NCI-H524 (cell line): ENCODE measurements around the gene AKT3.
"Not testable (repeated sequence)": the region's sequence is repeated elsewhere in the genome, so short reads cannot be mapped to it uniquely, and the experiment has no call there.

Experiments
- DNase-seq, 2 experiments: peaks; one replicate each; lab custom pipeline; 2025; lab: John Stamatoyannopoulos, UW

AKT3 gene

GRCh38 chr1:243841507-243841906, 8.5 kb downstream of the AKT3 start:
- DNase-seq, result no peak

GRCh38 chr1:243837907-243838535, 12.0 kb downstream of the AKT3 start:
- DNase-seq, result no peak

DNA sequence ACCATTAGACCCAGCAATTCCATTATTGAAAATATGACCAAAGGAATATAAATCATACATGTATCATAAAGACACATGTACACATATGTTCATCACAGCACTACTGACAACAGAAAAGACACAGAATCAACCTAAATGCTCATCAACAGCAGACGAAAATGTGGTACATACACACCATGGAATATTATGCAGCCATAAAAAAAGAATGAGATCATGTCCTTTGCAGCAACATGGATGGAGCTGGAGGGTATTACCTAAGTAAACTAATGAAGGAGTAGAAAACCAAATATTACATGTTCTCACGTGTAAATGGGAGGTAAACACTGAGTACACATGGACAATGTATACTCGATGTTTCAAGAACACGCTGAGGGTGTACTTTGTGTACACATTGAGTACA, 15.9 kb downstream of the AKT3 start:
- DNase-seq, result no peak

DNA sequence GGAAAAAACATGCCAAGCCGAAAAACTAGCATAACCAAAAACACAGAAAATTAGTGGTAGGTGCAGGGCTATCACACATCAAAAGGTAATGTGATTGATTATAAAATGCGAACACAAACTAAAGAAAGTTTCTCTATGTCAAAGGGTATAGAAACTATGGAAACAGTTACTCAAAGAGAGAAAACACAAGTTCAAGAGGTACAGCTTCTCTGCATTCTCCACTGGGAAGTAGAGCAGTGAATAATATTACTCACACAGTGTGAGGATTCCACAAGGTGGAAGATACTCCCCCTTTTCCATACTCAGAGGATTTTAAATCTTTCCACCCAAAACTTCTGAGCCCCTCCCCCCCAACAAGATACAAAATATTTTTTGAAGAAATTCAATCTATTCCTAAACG, 18.6 kb downstream of the AKT3 start:
- DNase-seq, result no peak

DNA sequence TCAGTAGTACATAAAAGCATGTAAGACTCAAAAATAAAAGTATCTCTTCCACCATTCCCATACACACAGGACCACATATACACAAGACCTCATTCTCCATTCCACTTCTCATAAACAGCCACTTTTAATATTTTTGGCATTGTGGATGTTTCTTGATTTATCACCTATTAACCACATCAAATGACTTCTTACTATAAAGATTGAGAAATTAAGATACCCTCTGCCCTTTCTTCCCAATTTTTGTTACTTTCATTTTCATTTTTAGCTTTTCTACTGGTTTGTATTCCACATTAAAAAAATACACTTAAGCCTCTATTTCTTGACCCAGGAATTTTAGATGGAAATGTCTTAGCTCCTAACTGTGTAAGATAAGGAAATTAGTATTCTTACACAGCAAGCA, 22.8 kb downstream of the AKT3 start:
- no peak for DNase-seq

DNA sequence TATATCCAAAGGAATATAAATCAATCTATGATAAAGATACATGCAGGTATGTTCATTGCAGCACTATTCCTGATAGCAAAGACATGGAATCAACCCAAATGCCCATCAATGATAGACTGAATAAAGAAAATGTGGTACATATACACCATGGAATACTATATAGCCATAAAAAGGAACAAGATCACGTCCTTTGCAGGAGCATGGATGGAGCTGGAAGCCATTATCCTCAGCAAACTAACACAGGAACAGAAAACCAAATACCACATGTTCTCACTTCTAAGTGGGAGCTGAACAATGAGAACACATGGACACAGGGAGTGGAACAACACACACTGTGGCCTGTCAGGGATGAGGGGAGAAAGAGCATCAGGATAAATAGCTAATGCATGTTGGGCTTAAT, 25.1 kb downstream of the AKT3 start:
- not testable (repeated sequence) for DNase-seq

DNA sequence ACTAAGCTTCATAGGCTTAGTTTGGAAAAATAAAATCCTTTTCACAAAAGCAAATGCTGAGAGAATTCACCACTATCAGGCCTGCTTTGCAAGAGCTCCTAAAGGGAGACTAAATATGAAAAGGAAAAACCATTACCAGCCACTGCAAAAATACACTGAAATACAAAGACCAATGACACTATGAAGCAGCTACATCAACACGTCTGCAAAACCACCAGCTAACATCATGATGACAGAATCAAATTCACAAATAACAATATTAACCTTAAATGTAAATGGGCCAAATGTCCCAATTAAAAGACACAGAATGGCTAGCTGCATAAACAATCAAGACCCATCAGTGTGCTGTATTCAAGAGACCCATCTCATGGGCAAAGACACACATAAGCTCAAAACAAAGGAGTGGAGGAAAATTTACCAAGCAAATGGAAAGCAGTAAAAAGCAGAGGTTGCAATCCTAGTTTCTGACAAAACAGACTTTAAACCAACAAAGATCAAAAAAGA, 28.8 kb downstream of the AKT3 start:
- DNase-seq, result no peak

DNA sequence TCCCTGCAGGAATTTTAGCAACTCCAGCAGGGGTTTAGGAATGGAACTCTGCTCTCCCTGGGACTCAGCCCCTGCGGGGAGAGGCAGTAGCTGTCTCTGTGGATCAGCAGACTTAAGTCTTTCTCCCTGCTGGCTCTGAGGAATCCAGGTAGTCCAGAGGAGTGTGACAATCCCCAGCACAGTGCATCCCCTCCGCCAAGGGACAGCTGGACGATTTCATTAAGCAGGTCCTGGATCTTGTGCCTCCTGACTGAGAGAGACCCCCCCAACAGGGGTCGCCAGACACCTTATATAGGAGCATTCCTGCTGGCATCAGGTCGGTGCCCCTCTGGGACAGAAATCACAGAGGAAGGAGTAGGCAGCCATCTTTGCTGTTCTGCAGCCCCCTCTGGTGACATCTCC, 30.6 kb downstream of the AKT3 start:
- DNase-seq, result peak; percentile 74 to 92

- peak; percentile 47 to 71 for DNase-seq
Observed at GRCh38 chr1:243818978-243819377, 31.1 kb downstream of the AKT3 start.

GRCh38 chr1:243814718-243815117, 35.3 kb downstream of the AKT3 start:
- no peak for DNase-seq

GRCh38 chr1:243807346-243807745, 42.7 kb downstream of the AKT3 start:
- DNase-seq, result not testable (repeated sequence)

GRCh38 chr1:243806310-243806709, 43.7 kb downstream of the AKT3 start:
- no peak for DNase-seq

DNA sequence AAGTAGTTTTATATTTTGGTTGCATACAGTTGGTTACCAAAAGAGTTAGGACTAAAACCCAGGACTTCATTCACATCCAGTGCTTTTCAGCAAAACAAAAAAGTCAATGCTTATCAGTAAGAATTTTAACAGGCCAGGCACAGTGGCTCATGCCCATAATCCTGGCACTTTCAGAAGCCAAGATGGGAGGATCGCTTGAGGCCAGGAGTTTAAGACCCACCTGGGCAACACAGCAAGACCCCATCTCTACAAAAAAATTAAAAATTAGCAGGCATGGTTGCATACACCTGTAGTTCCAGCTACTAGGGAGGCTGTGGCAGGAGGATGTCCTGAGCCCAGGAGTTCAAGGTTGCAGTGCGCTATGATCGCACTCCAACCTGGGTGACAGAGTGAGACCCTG, 47.3 kb downstream of the AKT3 start:
- DNase-seq, result no peak

DNA sequence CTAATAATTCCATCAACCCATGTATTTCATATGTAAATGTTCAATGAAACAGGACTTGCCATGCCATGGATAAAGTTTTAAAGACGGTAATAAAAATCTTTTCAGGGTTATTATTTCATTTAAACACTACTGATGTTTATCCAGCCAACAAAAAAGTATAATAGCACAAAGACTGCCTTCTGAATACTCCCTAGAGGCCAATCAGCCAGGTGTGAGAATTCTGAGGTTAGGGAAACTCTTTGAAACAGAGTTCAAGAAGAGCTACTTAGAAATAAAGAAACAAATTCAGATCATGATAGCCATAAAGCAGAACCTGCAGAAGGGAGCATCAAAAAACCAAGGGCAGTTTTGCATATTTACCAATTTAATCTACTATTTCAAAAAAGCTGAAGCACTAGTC, 48.7 kb downstream of the AKT3 start:
- DNase-seq, result no peak

- DNase-seq, result no peak
Observed at GRCh38 chr1:243799908-243800307, 50.1 kb downstream of the AKT3 start.

- no peak for DNase-seq
Observed at GRCh38 chr1:243798726-243799125, 51.3 kb downstream of the AKT3 start.

- DNase-seq, result peak; percentile 22 to 75
Observed at GRCh38 chr1:243796016-243796415, 54.0 kb downstream of the AKT3 start.

DNA sequence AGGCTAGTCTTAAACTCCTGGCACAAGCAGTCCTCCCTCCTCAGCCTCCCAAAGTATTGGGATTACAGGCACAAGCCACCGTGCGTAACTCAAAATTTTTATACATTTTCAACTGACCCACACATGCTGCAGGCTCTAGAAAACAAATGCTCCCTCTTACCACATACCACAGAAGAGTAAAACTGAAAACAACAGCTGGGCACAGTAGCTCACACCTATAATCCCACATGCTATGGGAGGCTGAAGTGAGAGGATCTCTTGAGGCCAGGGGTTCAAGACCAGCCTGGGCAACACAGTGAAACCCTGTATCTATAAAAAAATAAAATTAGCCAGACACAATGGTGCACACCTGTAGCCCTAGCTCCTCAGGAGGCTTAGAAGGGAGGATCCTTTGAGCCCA, 56.7 kb downstream of the AKT3 start:
- no peak for DNase-seq

DNA sequence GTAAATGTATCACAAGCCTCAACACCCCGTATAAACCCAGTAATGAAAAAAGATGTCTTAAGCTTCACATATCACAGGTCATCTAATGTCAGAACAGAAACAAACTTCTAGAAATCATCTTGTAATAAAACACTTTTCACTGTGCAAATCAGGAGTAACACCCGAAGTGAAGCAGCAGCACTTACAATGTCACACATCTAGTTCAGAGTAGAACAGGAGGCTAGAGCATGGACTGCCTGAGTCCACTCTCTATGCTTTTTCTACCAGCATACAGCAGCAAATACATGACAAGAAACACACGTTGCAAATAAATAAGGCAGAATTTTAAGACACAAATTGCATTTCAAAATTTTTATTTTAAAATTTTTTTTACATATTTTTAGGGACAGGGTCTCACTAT, 57.2 kb downstream of the AKT3 start:
- no peak for DNase-seq

DNA sequence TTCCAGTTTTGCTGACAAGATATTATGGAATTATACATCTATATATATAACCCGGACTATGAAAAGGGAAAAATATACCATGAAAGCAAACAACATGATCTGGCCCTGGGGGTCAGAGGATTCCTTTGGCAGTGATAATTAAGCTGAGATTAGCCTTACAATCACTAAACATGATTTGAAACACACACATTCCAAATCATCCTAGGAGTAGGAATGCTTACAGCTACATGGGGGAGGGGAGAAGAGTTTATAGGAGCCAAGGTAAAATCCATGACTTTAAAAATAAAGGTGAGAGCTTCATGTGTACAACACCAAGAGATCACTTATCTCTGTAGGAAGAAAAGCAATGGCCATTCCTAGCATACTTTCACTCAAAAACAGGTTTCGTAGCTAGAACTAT, 57.6 kb downstream of the AKT3 start:
- DNase-seq, result no peak

DNA sequence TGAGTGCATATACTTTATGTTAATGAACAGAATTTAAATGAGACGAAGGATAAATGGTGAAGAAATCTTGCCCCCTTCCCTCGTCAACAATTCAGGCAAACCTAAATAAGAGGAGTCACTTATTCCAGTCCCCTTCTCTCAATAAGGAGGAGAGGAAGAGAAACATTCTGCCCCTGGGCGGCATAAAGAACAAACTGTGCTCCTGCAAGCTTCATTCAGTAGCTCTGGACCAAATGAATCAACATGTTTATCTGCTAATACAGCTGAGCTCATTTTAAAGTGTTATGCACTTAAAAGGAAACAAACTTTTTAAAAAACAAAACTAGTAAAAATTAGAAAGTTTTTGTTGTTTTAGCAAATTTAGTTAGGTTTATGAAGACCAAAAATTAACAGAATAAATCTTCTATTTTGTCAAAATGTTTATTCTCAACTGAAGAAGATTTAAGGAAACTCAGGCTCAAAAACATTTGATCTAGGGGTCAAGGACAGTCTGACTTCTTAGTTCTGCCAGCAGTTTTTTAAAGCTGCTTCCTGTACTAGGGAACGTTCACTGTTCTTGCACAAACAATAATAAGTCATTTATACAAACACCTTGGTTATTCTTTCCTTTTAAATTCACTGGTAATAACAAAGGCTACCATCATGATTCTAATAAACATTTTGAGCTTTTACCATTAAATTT, 58.3 kb downstream of the AKT3 start:
- no peak for DNase-seq

- DNase-seq, result no peak
Observed at GRCh38 chr1:243790404-243790803, 59.6 kb downstream of the AKT3 start.

- DNase-seq, result no peak
Observed at GRCh38 chr1:243786531-243786930, 63.5 kb downstream of the AKT3 start.

DNA sequence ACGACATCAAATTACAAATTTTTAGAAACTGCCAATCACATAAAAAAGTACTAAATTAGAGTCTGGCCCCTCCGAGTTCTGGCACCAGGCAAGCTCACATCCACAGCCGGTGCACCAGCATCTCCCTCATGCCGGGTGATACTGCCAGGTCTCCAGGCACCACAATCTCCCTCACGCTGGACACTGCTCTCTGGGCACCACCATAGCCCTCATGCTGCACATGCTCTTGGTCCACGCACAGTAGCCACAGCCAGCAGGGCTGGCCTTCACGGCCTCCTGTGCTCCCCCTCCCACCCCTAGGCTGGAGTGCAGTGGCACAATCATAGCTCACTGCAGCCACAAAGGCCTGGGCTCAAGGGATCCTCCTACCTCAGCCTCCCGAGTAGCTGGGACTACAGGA, 65.5 kb downstream of the AKT3 start:
- no peak for DNase-seq
